Type B pancreatic cell (in vitro differentiated cells): ENCODE measurements around the gene ZBTB20. TPM values are rescaled to one million over a fixed set of nuclear protein-coding genes. Genes with fewer than 3 reads are reported as not detected.

Experiments used
- DNase-seq: peaks from one replicate; pipeline ENCODE4 v3.0.0; 2021; ENCODE audit warnings: mixed read lengths; ENCODE audit not compliant: unreplicated experiment; ENCODE audit errors: extremely low spot score
- H3K27ac Mint-ChIP-seq: 2 replicates; pipeline ENCODE4 v1.8.0; 2021; ENCODE audit warnings: mild to moderate bottlenecking, mixed read lengths
- H3K27me3 Mint-ChIP-seq: 2 replicates; pipeline ENCODE4 v1.8.0; 2021; ENCODE audit warnings: mixed read lengths
- H3K36me3 Mint-ChIP-seq: 2 replicates; pipeline ENCODE4 v1.8.0; 2021; ENCODE audit warnings: mixed read lengths
- H3K4me1 Mint-ChIP-seq: one replicate; pipeline ENCODE4 v1.8.0; 2021; ENCODE audit warnings: mixed read lengths; ENCODE audit not compliant: unreplicated experiment
- H3K4me3 Mint-ChIP-seq: 2 replicates; pipeline ENCODE4 v1.8.0; 2021; ENCODE audit warnings: mild to moderate bottlenecking, mixed read lengths
- H3K9me3 Mint-ChIP-seq: 2 replicates; pipeline ENCODE4 v1.8.0; 2021; ENCODE audit warnings: mixed read lengths
- total RNA-seq: library from RNA; stranded (reverse); gene quantifications from 2 replicates; pipeline ENCODE4 v1.2.1, GENCODE V29; 2021; ENCODE audit warnings: low replicate concordance
- TF ChIP-seq, protein P1 (sequence below): fragments of 200-600 bp; sonication (generic); conservative IDR thresholded peaks from 2 replicates; pipeline ENCODE4 v1.5.0; 2021; ENCODE audit warnings: antibody characterized with exemption, mild to moderate bottlenecking

ZBTB20 gene
- total RNA-seq, 1 donor from 2014 or later = 14.4 TPM

DNA sequence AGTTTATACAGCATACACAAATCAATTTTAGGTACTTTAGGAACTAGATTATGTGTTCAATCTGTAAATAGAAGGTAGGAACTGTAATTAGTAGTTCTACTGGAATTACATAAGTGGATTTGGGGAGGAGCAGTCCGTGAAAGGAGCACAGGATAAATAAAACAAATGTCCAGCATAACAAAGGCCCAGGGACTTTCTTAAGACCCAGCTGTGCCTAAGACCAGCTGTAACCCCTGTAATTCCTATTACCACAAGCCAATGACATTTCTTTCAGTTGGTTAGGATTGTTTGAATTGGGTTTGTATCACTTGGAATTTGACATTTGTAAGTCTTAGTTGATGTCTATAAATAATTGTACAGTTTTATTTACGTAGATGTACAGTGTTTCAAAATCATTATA is 4.8 kb upstream of the ZBTB20 start:
- H3K4me1 Mint-ChIP-seq = peaks cover 3% of the 10 kb centered on the region
- no peaks in the 10 kb centered on the region for H3K9me3 Mint-ChIP-seq
- TF ChIP-seq, protein P1, sequence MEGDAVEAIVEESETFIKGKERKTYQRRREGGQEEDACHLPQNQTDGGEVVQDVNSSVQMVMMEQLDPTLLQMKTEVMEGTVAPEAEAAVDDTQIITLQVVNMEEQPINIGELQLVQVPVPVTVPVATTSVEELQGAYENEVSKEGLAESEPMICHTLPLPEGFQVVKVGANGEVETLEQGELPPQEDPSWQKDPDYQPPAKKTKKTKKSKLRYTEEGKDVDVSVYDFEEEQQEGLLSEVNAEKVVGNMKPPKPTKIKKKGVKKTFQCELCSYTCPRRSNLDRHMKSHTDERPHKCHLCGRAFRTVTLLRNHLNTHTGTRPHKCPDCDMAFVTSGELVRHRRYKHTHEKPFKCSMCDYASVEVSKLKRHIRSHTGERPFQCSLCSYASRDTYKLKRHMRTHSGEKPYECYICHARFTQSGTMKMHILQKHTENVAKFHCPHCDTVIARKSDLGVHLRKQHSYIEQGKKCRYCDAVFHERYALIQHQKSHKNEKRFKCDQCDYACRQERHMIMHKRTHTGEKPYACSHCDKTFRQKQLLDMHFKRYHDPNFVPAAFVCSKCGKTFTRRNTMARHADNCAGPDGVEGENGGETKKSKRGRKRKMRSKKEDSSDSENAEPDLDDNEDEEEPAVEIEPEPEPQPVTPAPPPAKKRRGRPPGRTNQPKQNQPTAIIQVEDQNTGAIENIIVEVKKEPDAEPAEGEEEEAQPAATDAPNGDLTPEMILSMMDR = no peak
- no peak overlapping the region for H3K4me3 Mint-ChIP-seq
- no peak overlapping the region for H3K27ac Mint-ChIP-seq
- H3K36me3 Mint-ChIP-seq = no peaks in the 10 kb centered on the region
- DNase-seq = no peak
- no peaks in the 10 kb centered on the region for H3K27me3 Mint-ChIP-seq

DNA sequence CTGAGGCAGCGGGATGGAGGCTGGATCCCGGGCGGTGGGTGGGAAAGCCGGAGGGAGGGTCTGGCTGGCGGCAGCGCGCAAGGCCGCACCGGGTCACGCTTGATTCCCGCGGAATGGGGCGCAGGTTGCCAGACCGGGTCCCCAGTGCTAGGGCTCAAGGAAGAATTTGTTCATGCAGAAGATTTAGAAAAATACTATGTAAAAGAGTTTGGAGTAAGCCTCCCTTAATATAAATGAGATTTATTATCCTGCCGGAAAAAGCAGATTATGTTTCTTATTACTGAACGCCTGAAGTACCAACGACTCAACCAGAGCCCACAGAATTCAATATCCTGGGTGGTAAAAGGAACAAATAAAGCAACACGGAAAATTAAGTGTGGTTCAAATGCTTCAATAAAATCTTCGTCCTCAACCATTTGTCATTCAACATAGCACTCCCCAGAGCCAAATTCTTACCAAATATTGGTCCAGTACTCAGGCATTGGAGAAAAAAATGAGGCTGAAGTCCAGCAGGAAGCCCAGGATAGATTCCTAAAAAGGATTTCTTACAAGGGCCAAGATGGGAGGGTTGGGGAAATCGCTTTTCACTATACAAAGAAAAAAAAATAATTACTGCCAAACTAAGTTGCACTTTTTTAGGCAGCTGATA is 1.2 kb upstream of the ZBTB20 start:
- no peak for DNase-seq
- Mint-ChIP-seq H3K4me3 (peak overlapping the region; percentile 98), H3K9me3 (no peaks in the 10 kb centered on the region), H3K27me3 (no peaks in the 10 kb centered on the region), H3K4me1 (peaks cover 10% of the 10 kb centered on the region), H3K27ac (peak overlapping the region; percentile 99), H3K36me3 (no peaks in the 10 kb centered on the region)
- TF ChIP-seq, protein P1 = no peak

DNA sequence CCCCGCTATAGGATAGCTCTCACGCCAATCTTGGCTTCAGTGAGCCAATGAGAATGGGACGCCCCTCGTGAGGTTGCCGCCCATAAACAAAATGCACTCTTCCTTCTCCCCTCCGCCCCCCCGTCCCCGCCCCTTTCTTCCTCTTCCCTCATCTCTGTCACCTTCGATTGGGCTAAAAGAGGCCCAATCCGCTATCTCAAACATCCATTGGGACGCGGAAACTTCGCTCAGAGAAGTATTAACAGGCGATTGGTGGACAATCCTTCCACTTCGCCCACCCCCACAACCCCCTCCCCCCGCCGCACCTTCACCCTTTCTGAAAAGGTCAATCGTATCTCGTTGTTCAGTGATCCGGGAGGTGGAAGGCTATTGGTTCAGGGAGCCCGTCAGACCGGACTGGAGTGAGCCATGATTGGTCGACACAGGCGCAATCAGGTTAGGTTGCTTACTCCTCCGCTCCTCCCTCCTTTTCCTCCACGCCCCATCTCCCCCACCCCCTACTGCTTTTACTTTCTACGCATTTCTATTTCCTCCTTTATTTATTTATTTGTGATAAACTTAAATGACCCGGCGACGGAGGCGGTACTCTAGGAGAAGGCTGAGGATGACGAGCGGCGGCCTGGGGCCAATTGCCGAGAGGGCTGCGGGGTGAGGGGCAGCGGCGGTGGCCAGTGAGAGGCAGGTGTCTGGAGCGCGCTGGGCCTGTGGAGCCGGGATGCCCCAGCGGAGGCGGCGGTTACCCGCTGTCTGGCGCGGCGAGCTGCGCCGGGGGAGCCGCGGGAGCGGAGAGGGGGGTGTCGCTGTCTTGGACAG is 447 bp upstream of the ZBTB20 start:
- Mint-ChIP-seq H3K27ac (peak overlapping the region; percentile 99), H3K36me3 (no peaks in the 10 kb centered on the region), H3K9me3 (no peaks in the 10 kb centered on the region), H3K4me1 (peaks cover 10% of the 10 kb centered on the region), H3K27me3 (no peaks in the 10 kb centered on the region), H3K4me3 (peak overlapping the region; percentile 98)
- TF ChIP-seq, protein P1 = no peak
- DNase-seq = peak; percentile 95

DNA sequence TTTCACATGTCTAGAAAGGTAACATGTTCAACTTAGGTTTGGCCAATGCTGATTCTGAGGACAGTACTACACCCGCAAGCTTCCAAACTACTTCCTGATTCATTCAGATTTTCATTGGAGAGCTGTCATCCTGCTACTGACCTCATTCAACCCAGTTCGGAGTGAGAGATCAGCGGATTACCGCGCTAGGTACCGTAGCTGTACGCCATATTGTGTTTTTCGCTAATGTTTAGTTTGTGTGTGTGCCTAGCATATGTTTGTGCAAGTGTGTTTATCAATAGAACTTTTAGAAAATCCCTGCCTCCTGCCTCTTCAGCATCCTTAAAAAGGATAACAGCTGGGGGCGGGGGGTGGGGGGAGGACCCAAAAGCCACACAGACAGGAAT is 1.1 kb downstream of the ZBTB20 start:
- peak overlapping the region; percentile 99 for H3K27ac Mint-ChIP-seq
- H3K27me3 Mint-ChIP-seq = no peaks in the 10 kb centered on the region
- H3K4me1 Mint-ChIP-seq = peaks cover 10% of the 10 kb centered on the region
- no peak for DNase-seq
- H3K4me3 Mint-ChIP-seq = peak overlapping the region; percentile 98
- H3K36me3 Mint-ChIP-seq = no peaks in the 10 kb centered on the region
- TF ChIP-seq, protein P1 = no peak
- H3K9me3 Mint-ChIP-seq = no peaks in the 10 kb centered on the region

DNA sequence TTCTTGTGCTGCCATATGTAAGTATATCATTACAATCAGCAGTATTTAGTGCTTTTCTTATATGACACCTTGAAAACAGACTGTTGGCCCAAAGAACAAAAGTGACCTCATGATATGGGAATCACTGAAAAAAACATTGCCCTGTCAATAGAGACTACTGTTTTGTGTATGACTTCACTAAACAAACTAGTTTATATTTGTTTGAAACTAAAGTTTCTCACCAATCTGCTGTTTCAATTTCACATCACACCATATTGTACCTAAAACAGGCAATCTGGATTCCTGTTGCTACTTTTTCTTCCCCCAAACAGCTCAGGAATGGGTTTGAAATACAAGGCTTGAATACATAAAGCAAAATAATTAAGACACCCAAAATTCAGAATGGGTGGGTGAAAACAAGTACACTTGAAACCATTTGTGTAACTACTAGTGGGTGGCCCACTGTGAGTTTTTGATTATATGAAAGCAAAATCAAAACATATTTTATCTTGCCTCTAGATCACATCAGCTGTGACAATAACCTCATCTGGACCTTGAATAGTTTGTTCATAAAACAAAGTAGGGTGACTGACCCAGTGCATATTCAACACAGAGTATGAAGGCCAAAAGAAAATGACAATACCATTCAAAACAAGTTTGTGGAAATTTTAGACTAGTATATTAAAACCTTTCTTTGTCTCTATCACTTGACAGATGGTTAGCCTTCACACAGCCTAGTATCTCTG is 5.9 kb downstream of the ZBTB20 start:
- no peak overlapping the region for H3K27ac Mint-ChIP-seq
- H3K27me3 Mint-ChIP-seq = no peaks in the 10 kb centered on the region
- peaks cover 7% of the 10 kb centered on the region for H3K4me1 Mint-ChIP-seq
- H3K9me3 Mint-ChIP-seq = no peaks in the 10 kb centered on the region
- TF ChIP-seq, protein P1 = no peak
- H3K36me3 Mint-ChIP-seq = no peaks in the 10 kb centered on the region
- no peak overlapping the region for H3K4me3 Mint-ChIP-seq
- no peak for DNase-seq
